GM21447 (cell line): ENCODE data around the gene CCDC47.

Experiments used
- ATAC-seq: cut with Tn5 transposase; IDR thresholded peaks from one replicate; pipeline ENCODE4 v1.9.1; 2021; ENCODE audit not compliant: unreplicated experiment

CCDC47 gene

DNA sequence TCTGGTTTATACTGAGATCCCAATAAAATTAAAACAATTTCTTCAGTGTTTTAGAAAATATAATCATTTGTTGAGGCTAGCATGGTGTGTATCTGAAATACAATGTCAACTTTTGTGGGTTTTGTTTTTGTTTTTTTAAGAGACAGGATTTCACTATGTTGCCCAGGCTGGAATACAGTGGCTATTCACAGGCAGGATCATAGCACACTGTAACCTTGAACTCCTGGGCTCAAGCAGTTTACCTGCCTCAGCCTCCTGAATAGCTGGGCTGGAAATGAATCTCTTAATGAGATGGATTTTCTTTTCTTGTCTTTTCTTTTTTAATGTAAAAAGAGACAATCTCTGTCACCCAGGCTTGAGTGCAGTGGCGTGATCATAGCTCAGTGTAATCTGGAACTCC, 12.7 kb upstream of the CCDC47 start:
- no peak for ATAC-seq

DNA sequence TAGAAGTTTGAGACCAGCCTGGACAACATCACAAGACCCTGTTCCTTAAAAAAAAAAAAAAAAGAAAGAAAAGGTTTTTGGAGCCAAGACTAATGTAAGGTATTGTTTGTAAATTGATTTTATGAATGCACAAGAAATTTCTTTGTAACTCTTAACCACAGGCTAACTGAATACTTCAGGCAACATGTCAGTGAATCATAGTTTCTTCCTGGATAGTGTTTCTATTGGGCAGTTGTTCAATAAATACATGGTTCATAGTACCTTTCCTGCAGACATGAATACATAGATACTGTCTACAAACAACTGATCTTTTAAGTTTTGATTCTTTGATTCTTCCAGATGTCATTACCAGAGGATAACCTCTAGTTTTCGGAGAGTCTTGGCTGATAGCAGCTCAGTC, 12.2 kb upstream of the CCDC47 start:
- ATAC-seq: no peak

DNA sequence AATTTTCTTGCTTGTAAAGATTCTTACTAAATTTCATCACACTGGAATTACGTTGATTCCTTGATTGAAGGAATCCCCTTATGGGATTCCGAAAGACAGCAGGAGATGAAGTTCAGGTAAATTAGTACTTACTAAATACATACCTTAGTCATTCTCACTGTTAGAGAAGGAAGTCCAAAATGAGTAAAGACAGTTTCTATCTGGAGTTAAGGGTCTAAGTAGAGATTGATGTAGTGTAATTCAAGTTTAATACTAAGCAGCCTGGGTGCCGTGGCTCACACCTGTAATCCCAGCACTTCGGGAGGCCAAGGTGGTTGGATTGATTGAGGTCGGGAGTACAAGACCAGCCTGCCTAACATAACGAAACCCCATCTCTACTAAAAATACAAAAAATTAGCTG, 10.1 kb upstream of the CCDC47 start:
- ATAC-seq: no peak

DNA sequence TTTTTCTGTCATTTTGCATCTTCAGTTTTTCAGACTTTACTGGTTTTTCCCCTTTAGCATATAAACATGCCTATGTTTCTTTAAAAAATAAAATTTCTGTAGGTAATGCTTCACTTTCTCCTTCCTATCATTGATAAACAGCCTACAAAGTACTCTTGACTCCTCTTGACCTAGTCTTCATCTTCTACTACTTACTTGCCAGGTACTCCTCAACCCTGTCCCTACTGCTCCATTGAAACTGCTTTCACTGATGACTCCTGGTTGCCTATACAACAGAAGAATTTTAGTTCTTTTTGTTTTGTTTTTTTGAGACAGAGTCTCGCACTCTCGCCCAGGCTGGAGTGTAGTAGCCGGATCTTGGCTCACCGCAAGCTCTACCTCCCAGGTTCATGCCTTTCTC, 7.5 kb upstream of the CCDC47 start:
- no peak for ATAC-seq

DNA sequence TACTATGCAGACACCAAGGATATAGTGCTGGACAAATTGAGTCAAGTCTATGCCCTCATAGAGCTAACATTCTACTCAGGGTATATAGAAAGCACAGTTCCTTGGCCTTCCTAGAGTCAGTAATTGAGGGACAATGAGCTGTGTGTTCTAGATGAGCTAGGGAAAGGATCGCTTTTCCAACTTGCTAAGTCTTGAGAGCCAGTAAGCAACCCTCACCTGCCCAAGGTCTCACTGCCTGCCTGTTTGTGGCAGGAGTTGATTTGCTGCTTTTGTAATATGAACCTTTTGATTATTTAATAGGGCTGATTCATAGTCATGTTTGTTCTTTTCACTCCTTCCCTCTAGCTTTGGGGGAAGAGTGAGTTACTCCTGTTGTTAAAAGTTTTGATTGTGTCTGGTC, 7.1 kb upstream of the CCDC47 start:
- ATAC-seq: no peak

DNA sequence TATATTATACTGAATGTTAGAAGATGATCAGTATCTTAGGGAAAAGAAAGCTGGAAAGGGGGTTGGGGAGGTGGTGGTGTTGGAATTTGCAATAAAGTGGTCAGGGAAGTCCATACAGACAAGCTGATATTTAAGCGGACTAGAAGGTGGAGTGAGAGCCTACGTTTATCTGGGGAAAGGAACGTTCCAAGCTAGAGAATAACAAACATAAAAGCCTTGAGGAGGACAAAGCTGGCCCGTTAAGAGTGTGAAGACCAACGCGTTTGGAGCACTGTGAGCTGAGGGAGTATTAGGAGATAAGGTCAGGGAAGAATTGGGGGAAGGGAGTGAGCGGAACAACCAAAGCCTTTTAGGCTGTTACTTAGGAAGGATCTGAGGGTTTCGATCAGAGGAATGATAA, 2.0 kb upstream of the CCDC47 start:
- no peak for ATAC-seq

DNA sequence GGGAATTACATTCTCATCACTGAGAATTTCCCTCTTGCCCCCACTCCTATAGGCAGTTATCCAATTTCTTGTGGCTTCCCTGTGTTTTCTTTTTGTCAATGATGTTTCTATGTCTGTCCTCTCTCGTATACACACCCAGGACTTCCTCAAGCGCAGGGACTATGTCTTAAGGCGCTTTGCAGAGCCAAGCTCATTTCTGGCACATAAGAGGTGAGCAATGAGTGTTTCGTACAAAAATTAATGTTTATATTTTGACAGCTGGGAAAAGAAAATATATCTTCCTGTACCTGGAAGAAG, 1.5 kb upstream of the CCDC47 start:
- ATAC-seq: no peak

DNA sequence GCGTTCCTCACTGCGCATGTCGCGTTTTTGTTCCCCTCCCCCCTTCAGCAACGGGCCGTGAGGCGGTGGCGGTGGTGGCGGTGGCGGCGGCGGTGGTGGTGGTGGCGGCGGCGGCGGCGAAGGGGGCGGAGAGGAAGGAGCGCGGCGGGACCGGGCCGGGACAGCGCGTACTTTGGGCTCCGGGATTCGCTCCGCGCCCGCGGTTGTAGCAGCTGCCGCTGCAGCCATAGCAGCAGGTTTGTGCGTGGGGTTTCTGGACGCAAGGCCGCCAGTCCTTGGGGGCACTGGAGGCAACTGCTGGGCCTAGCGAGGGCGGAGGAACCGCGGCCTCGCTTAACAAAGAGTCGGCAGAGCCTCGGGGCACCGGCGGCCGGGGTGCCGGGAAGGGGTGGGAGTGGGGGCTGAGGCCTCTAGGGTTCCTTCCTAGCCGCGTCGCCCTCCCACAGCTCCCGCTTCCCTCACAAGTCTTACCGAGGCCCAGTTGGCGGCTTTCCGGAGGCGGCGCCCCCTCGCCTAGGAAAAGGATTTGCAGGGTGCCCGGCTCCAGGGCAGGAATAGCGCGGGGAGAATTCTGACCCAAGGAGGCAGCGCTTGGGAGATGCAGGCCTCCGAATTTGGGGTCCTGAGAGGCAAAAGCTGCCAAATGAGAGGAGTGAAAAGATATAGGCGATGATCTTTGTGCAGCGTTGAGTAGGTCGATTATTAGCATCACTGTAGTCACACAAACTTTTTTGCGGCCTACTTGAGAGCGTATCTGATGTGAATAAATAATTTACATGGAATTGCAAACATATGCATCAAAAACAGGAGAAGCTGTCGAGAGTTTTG, 958 bp upstream of the CCDC47 start, which contains the start of gene DDX42:
DDX42 (plus strand) TSS at position 30 of the 828 bp plus-strand sequence. CDS start 12,880 bp downstream, outside the sequence.
- ATAC-seq: peak; percentile 6

DNA sequence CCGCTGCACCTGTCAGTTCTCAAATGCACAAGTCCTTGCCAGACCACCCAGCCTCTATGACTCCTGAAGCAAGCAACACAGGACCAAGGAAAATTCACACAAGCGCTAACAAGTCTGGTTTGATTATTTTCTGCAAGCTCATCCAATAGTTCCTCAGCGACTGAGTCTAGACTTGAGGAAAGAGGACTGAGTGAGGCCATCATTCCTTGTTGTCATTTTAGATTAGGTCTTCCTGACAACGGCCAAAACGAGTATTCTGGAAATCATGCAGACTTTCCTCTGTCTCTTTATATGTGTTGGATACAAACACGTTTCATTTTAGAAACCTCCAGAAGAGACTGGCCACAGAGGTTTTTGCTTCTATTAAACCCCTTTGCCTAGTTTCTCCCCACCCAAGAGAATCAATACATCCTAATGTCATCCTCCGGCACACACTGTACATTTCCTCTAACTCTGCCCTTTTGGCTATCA, 561 bp downstream of the CCDC47 start:
- ATAC-seq: no peak

DNA sequence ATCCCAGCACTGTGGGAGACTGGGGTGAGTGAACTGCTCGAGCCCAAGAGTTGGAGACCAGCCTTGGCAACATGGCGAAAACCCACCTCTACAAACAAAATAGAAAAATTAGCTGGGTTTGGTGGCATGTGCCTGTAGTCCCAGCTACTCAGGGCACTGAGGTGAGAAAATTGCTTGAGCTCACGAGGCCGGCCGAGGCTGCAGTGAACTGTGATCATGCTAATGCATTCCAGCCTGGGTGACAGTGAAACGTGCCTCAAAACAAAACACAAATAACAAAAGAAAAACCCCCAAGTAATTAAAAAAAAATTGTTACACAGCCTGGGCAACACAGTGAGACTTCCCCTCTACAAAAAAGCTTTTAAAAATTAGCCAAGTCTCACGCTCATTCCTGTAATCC, 5.0 kb downstream of the CCDC47 start:
- no peak for ATAC-seq

DNA sequence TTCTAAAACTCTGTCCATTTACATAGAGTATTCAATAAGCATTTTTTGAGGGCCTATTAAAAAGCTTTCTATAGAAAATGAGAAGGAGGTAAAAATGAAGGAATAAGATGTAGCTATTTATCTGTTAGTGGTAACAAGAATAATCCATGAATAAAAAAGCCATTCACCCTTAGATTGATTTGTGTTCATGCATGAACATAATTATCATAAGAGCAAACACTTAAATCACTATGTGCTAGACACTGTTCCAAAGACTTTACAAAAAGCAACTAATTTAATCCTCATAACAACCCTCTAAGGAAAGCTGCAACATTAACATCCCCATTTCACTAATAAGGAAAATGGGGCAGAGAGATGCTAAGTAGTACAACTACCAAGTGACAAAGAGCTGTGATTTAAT, 6.6 kb downstream of the CCDC47 start:
- no peak for ATAC-seq

DNA sequence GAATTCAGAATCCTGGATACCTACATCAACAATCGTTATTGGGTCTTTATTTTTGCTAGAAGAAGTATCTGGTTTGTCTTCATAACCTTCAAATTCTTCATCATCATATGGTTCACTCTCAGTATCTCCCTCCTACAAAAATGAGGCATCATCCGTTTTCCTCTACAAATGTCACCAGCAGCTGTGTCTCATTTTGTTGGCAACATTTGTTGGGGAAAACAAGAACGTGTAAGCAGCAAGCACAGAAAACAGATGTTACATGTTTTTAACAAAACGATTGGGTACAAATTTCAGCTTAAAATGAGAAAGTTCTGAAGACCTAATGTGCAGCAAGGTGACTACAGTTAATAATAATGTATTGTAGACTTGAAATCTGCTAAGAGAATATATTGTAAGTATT, 8.7 kb downstream of the CCDC47 start:
- ATAC-seq: no peak

DNA sequence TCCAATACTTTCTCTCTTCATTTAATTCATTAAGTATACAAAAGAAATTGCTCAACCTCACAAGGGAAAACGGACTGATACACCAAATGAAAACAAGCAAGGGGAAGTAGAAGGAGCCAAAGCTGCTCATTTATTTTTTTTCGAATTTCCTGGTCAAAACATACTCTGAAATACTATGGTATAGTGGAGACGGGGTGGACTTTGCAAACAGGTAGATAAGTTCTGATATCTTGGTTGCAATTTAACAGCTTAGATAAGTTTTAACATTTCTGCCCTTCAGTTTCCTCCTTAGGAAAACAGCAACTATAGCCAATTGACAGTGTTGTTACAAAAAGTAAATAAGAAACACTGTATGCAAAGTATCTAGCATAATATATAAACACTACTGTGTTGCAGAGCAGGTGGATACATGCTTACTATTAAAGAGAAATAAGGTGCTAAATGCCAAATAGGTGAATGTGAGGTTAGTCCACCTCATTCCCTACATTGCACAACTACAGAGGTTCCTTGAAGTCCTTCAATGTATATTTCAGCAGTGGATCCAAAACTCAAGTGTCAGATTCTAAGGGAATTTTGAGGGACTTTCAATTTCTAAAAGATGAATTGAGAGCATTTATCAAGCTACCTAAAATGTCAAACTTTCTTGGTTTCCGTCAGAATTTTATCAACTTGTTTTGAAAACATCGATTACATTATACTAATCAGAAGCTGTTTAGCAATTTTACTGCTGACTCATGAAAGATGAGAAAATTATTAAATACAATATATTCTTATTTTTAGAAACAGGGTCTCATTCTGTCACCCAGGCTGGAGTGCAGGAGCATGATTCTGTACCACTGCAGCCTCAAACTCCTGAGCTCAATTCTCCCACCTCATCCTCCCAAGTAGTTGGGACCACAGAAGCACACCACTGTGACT, 11.0 kb downstream of the CCDC47 start:
- ATAC-seq: no peak

DNA sequence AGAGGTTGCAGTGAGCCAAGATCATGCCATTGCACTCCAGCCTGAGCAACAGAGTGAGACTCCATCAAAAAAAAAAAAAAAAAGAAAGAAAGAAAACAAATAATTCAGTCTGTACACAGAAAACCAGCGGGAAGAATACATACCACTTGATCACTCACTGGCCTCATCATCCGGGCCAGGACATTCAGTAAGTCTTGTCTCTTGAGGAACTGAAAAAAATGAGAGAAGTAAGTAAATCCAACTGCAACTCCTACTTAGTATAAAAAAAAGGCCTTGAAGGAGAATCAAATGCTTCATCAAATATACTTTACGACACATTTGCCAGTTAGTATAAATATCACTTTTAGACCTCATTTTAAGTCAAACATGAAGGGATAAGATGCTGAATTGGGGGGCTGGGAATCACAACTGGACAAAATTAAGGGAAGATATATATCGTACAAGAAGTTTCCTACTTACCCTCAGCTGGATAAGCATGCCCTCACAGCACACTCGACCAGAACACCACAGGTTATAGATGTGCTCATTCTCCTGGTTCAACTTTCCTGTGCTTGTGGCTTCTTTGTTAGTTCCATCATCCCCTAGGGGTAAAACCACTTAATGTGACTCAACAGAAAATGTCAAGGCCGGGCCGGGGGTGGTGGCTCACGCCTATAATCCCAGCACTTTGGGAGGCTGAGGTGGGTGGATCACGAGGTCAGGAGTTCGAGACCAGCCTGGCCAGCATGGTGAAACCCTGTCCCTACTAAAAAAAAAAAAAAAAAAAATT, 12.4 kb downstream of the CCDC47 start:
- no peak for ATAC-seq

DNA sequence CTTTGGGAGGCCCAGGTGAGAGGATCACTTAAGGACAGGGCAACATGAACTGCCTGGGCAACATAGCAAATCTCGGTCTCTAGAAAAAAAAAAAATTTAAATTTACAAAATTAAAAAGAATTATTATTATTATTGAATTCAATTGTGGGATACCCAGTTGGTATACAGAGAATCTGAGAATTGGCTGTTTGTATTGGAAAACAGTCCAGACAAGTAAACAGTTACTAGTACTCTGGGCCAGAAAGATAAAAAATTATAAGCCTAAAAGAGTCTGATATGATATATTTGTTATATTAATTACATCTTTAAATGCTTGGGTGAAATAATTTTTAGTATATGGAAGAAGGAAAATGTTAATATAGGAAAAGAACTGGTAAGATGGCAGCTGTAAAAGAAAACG, 15.0 kb downstream of the CCDC47 start:
- no peak for ATAC-seq

DNA sequence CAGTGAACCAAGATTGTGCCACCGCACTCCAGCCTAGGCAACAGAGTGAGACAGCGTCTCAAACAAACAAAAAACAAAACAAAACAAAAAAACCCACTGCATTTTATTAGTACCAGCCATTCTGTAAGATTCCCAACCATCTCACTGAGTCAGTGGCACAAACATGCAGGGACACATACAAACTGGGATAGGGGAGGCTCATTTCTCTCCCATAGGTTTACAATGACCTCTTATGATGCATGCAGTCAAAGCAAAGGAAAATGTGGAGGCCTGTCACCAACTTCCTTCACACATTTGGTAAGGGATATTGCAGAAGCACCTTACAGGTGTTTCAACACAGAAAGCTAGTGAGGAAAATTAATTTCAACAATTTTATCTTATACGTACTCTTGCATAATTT, 19.4 kb downstream of the CCDC47 start:
- ATAC-seq: no peak

DNA sequence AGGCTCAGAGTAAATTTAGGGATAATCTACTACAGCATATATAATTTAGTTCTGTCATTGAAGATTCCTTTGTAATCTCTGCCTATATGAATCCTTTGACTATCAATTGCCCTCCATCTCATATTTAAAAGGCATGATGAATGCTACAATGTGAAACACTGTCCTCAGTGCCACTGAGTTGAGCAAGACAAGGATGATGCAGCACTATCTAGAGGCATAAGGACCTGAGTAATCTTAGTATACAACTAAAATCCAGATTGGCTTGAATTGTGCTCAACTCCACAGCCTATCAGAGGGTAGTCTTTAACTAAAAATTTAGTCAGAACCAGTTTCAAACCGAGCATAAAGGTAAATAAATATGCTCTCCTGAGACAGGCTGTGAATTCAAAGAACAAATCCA, 20.2 kb downstream of the CCDC47 start:
- no peak for ATAC-seq

DNA sequence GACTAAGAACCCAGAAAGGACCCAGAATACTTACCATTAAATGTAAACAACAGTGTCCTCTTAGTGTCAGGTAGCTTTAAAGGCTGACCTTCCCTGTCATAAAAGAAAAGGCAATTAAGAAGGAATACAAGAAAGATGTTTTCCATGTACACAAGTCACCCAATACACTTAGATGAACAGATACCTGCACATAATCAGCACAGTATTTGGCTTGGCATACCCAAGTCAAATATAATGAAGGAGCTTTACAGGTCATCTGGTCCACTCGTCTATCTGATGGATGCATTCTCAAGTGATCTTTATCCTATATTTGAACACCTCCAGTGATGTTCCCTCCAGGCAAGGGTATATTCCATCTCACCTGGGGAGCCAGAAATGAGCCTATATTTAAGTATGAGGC, 20.7 kb downstream of the CCDC47 start:
- no peak for ATAC-seq

DNA sequence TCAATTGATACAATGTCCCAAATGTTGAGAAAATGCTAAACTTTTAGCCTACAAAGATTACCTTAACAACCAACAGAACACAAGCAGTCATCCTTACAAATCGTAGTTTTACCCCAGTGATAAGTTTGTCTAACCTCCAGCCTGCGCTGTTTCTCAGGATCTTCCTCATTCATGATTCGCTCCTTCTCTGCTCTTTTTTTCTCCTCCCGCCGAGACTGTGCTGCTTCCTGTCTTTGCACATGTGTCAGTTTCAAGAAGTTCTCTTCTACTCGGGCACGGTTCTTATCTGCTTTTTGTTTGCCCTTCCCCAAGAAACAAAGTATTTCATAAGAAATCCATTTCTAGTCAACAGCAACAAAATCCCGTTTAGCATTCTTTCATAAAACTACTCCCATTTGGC, 21.6 kb downstream of the CCDC47 start:
- no peak for ATAC-seq

DNA sequence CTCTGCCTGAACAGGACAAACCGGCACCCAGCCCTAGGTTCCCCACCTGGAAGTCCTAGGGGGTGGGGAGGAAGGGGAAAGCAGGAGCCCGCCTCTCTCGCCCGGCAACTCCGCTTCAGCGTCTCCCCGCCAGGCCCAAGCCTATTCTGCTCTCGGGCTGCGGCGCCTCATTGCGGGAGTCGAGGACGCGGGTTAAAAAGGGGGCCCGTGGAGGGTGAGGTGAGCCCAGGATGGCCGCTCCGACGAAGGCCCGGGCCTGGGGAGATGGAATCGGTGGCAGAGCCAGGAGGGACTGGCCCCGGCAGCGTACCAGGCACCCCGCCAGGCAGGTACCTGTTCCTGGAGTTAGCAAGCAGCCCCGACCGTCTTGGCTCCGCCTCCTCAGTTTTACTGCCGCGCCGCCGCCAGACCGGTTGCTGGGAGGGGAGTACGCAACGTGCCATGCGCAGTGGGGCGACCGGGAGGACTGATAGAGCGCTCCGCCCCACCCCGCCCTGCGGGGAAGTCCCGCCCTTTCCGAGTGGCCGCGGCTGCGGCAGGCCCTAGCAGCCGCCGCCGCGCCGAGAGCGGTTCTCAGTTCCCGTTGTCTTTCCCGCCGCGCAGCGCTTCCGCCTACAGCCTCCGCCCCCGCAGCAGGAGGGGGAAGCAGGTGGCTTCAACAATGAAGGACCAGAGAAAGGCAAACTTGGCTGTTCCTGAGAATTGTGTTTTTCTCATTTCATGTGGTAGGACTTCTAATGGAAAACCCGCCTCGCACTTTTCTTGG, 31.8 kb downstream of the CCDC47 start, which contains the start of gene STRADA:
STRADA (minus strand) TSS at position 392 of the 766 bp plus-strand sequence. CDS start 13,430 bp downstream, outside the sequence.
- ATAC-seq: peak; percentile 86

DNA sequence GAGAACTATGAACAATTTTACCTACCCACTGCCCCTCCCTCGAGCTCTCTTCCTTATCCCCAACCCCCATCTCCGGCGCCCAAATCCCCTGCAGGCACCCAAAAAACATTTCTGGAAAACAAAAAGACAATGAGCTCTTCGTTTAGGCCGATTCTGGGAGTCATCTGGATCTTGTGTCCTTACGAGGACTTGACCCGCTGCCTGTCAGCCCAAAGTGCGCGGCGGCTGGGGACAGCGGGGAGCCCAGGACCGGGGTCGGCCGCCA, 32.3 kb downstream of the CCDC47 start:
- peak; percentile 20 for ATAC-seq
